Heart right ventricle (tissue), 16 donors: Measurements from ENCODE around the gene KATNAL1. TPM values are rescaled to one million over a fixed set of nuclear protein-coding genes. Genes with fewer than 3 reads are reported as not detected.
A peak's percentile ranks its signal among the peaks of the same experiment; 100 is the strongest.

ENCODE experiments used
- ATAC-seq, 8 donors: fragments of 200-7000 bp; cut with Tn5 transposase; one replicate each; pipeline ENCODE4 v1.9.1; 2020; ENCODE audit warnings: mild to moderate bottlenecking in 8 of 8, moderate library complexity in 8 of 8, moderate number of reproducible peaks in 1 of 8
- DNase-seq, 2 donors: peaks; one replicate each; pipeline ENCODE4 v3.0.0-alpha.2; 2020
- H3K27ac ChIP-seq, 10 donors: fragments of 200-600 bp; sonication (generic) in 2 of 10; one replicate each; pipeline versions ENCODE4 v1.5.0 to v1.8.0; 2020 to 2022; ENCODE audit warnings: mild to moderate bottlenecking in 3 of 10
- H3K27me3 ChIP-seq, 7 donors: fragments of 200-600 bp; one replicate each; pipeline ENCODE4 v1.8.0; 2021 to 2022; ENCODE audit warnings: mild to moderate bottlenecking in 2 of 7
- H3K36me3 ChIP-seq, 9 donors: fragments of 200-600 bp; sonication (generic) in 1 of 9; one replicate each; pipeline versions ENCODE4 v1.5.0 to v1.8.0; 2020 to 2022; ENCODE audit warnings: mild to moderate bottlenecking in 2 of 9
- H3K4me1 ChIP-seq, 9 donors: fragments of 200-600 bp; sonication (generic) in 1 of 9; one replicate each; pipeline versions ENCODE4 v1.5.0 to v1.8.0; 2020 to 2022; ENCODE audit warnings: mild to moderate bottlenecking in 4 of 9
- H3K4me3 ChIP-seq, 10 donors: fragments of 200-600 bp; sonication (generic) in 2 of 10; one replicate each; pipeline versions ENCODE4 v1.5.0 to v1.8.0; 2020 to 2022; ENCODE audit warnings: mild to moderate bottlenecking in 7 of 10, moderate library complexity in 2 of 10
- H3K9me3 ChIP-seq, 11 donors: fragments of 200-600 bp in 10 of 11; sonication (generic) in 2 of 11; one replicate each; pipeline versions ENCODE4 v1.5.0 to v1.8.0; 2013 to 2022; ENCODE audit warnings: mild to moderate bottlenecking in 2 of 11, control low read depth in 1 of 11, moderate library complexity in 1 of 11
- CTCF ChIP-seq, 9 donors: fragments of 200-600 bp; sonication (generic) in 2 of 9; IDR thresholded peaks; one replicate each; pipeline versions ENCODE4 v1.5.0 to v1.8.0; 2021 to 2022; ENCODE audit warnings: antibody characterized with exemption in 9 of 9, mild to moderate bottlenecking in 5 of 9, moderate library complexity in 1 of 9
- WGBS, 2 donors: extraction: QIAGEN DNeasy Blood & Tissue Kit; methylation state at CpG; one replicate each; pipeline ENCODE4 v1.1.7; 2013; ENCODE audit warnings: inconsistent platforms in 1 of 2; 5-methylcytosine and 5-hydroxymethylcytosine counted together
- intact Hi-C, 10 donors: fragments of 100-400 bp; cut with DNase I; formaldehyde crosslinking; loops; one replicate each; pipeline versions ENCODE4 v1.11.1 to v1.14.2; 2022
- polyA plus RNA-seq, 2 donors: library from polyadenylated mRNA; stranded (reverse); fragments of 200-250 nt; gene quantifications; one replicate each; pipeline ENCODE4 v1.2.3, GENCODE V29; 2013
- total RNA-seq, 10 donors: library from RNA; stranded (reverse); fragmentation: NEBNext Ultra II Directional in 3 of 10; extraction: Animal tissue kit (Norgen Biotek cat#: 25700) in 3 of 10; gene quantifications; one replicate each; pipeline versions ENCODE4 v1.2.1 to v1.2.4, GENCODE V29; 2021 to 2023
- donor health status: Arrhythmogenic right ventricular cardiomyopathy.
- donor health status: ischemic (EF 13 %, LVEDD 7.1; RV severe dilation, severe dysfunction).
- donor health status: healthy with polysubstance abuse.
- donor health status: DM: no; HTN: yes; CAD: no.
- donor health status: DM: no; HTN: no; CAD: no.
- donor health status: ischemic (EF 25% LVEDD 6.9; RV normal size, moderate dysfunction).
- donor health status: ischemic (EF 25% LVEDD 5.7; RV mildly dilated, moderate dysfunction).
- donor health status: healthy.
- donor health status: DM: yes; HTN: yes; CAD: no.
- donor health status: Ischemic cardiomyopathy.
- donor health status: ischemic (EF 35%, LVEDD 5.7; RV mildly dilated, moderate dysfunction).
- donor health status: nonischemic (EF 11% LVEDD 7.7; RV severe dilation, severe dysfunction).
- donor health status: DM: yes; HTN: yes; CAD: no.
- donor health status: PGD.
- donor health status: ischemic (EF 29% LVEDD 5.4; RV normal size, mild dysfunction).
- donor health status: nonischemic (EF 23%, LVEDD 6.1; RV moderate dilation, normal function).

KATNAL1 gene
- total and polyA plus RNA-seq, 12 donors, result 5.1 to 61.9 (median 51.9) TPM

- intact Hi-C loops, result no loop called here
- no peaks in the 10 kb centered on the region for H3K4me1 ChIP-seq
- TF ChIP-seq CTCF (IDR thresholded peaks at IDR 0.05), result no peak
- H3K9me3 ChIP-seq, result no peaks in the 10 kb centered on the region
- H3K4me3 ChIP-seq, result no peak overlapping the region
- no peak overlapping the region for H3K27ac ChIP-seq
- WGBS, 2 donors, result 66 to 69% methylated on average over 10 of the region's 10 CpGs
- no peak for ATAC-seq
- H3K27me3 ChIP-seq, result no peaks in the 10 kb centered on the region
- no peaks in the 10 kb centered on the region for H3K36me3 ChIP-seq
- no peak for DNase-seq
These were observed 120.5 kb downstream of the KATNAL1 start for GRCh38 chr13:30186634-30187415.

GRCh38 chr13:30181888-30182651 lies 125.3 kb downstream of the KATNAL1 start:
- Histone ChIP-seq H3K4me3 (no peak overlapping the region), H3K9me3 (no peaks in the 10 kb centered on the region), H3K4me1 (no peaks in the 10 kb centered on the region), H3K27ac (no peak overlapping the region), H3K36me3 (no peaks in the 10 kb centered on the region), H3K27me3 (no peaks in the 10 kb centered on the region)
- ATAC-seq (no peak), DNase-seq (no peak)
- TF ChIP-seq CTCF (IDR thresholded peaks at IDR 0.05), result no peak
- WGBS, 2 donors, result 88 to 90% methylated on average over 13 of the region's 13 CpGs
- intact Hi-C loops, result no loop called here

- TF ChIP-seq CTCF (IDR thresholded peaks at IDR 0.05), result no peak
- Histone ChIP-seq H3K27me3 (no peaks in the 10 kb centered on the region), H3K9me3 (no peaks in the 10 kb centered on the region), H3K36me3 (no peaks in the 10 kb centered on the region), H3K4me1 (no peaks in the 10 kb centered on the region), H3K4me3 (no peak overlapping the region), H3K27ac (no peak overlapping the region)
- ATAC-seq (no peak), DNase-seq (no peak)
- intact Hi-C loops, result no loop called here
- 65 to 67% methylated on average over 2 of the region's 2 CpGs for WGBS, 2 donors
These were observed 127.6 kb downstream of the KATNAL1 start for GRCh38 chr13:30179597-30180276.

- H3K36me3 ChIP-seq, result no peaks in the 10 kb centered on the region
- no peak overlapping the region for H3K4me3 ChIP-seq
- peak in 1 of 8 donors; percentile 15 for ATAC-seq
- H3K27me3 ChIP-seq, result no peaks in the 10 kb centered on the region
- no peak for TF ChIP-seq CTCF (IDR thresholded peaks at IDR 0.05)
- no peak overlapping the region for H3K27ac ChIP-seq
- no peaks in the 10 kb centered on the region for H3K4me1 ChIP-seq
- intact Hi-C loops, result no loop called here
- no peak for DNase-seq
- 84 to 87% methylated on average over 5 of the region's 5 CpGs for WGBS, 2 donors
- H3K9me3 ChIP-seq, result no peaks in the 10 kb centered on the region
These were observed 128.4 kb downstream of the KATNAL1 start for GRCh38 chr13:30178976-30179375.
